Body of pancreas (tissue), 4 donors: ENCODE results near the gene ICE1. TPM values are rescaled to one million over a fixed set of nuclear protein-coding genes. Genes with fewer than 3 reads are reported as not detected.
A peak's percentile ranks its signal among the peaks of the same experiment; 100 is the strongest.
"Not testable (repeated sequence)": the region's sequence is repeated elsewhere in the genome, so short reads cannot be mapped to it uniquely, and the experiment has no call there.

Experiments used
- ATAC-seq: fragments of 150-250 bp; one replicate; pipeline ENCODE4 v1.9.1; 2016
- DNase-seq, 4 donors: peaks; one replicate each; pipeline ENCODE4 v3.0.0-alpha.2; 2019
- H3K27ac ChIP-seq, 4 donors: fragments of 200-600 bp; sonication (generic); 1 replicate in 3 of 4; 2 replicates in 1 of 4; pipeline versions ENCODE4 v1.5.1 to v1.6.1; 2016 to 2019; ENCODE audit warnings: mild to moderate bottlenecking in 1 of 4, mixed read lengths in 1 of 4, moderate library complexity in 1 of 4
- H3K27me3 ChIP-seq, 2 donors: fragments of 200-600 bp; sonication (generic); one replicate each; pipeline ENCODE4 v1.6.0; 2016; ENCODE audit warnings: mild to moderate bottlenecking in 1 of 2
- H3K36me3 ChIP-seq, 2 donors: fragments of 200-600 bp; sonication (generic); replicated peaks in 1 of 2; 2 replicates each; pipeline ENCODE4 v1.5.1; 2016; ENCODE audit warnings: low read depth in 2 of 2; ENCODE audit not compliant: insufficient read depth in 1 of 2
- H3K4me1 ChIP-seq: fragments of 200-600 bp; sonication (generic); one replicate; pipeline ENCODE4 v1.6.0; 2016
- H3K4me3 ChIP-seq, 2 donors: fragments of 200-600 bp; sonication (generic); 1 replicate in 1 of 2; 2 replicates in 1 of 2; pipeline ENCODE4 v1.5.1; 2016 to 2019
- H3K9me3 ChIP-seq, 3 donors: fragments of 200-600 bp; sonication (generic); 1 replicate in 2 of 3; 2 replicates in 1 of 3; pipeline ENCODE4 v1.5.1; 2016
- POLR2A ChIP-seq, 3 donors: fragments of 450-650 bp; IDR thresholded peaks; one replicate each; pipeline ENCODE4 v1.6.1; 2016; ENCODE audit warnings: antibody characterized with exemption in 3 of 3, mild to moderate bottlenecking in 2 of 3
- WGBS, 2 donors: methylation state at CpG; one replicate each; pipeline ENCODE4 v1.1.5; 2017; 5-methylcytosine and 5-hydroxymethylcytosine counted together
- intact Hi-C: fragments of 100-400 bp; cut with DNase I; formaldehyde crosslinking; loops from one replicate; pipeline ENCODE4 v1.15.1; 2023
- total RNA-seq, 2 donors: library from RNA; depleted of rRNA; stranded (reverse); fragments of >200 nt; gene quantifications; one replicate each; pipeline ENCODE4 v1.1.0, GENCODE V29; 2016
- TF ChIP-seq, protein P1 (sequence below), 7 experiments: fragments of 450-650 bp in 4 of 7; fragments of 200-600 bp in 3 of 7; sonication (generic) in 3 of 7; IDR thresholded peaks; one replicate each; pipeline ENCODE4 v1.5.1; 2016 to 2019; ENCODE audit warnings: antibody characterized with exemption in 7 of 7

Gene ICE1
- total RNA-seq, 2 donors from 2014 or later: 13.5 to 15.6 TPM

- ATAC-seq (peak; percentile 63), DNase-seq (peak; percentile 42 to 66 (median 52))
- H3K4me3 ChIP-seq, H3K9me3 ChIP-seq, H3K27me3 ChIP-seq, H3K4me1 ChIP-seq, H3K27ac ChIP-seq, intact Hi-C loops, H3K36me3 ChIP-seq: not testable (repeated sequence)
- TF ChIP-seq, protein P1, sequence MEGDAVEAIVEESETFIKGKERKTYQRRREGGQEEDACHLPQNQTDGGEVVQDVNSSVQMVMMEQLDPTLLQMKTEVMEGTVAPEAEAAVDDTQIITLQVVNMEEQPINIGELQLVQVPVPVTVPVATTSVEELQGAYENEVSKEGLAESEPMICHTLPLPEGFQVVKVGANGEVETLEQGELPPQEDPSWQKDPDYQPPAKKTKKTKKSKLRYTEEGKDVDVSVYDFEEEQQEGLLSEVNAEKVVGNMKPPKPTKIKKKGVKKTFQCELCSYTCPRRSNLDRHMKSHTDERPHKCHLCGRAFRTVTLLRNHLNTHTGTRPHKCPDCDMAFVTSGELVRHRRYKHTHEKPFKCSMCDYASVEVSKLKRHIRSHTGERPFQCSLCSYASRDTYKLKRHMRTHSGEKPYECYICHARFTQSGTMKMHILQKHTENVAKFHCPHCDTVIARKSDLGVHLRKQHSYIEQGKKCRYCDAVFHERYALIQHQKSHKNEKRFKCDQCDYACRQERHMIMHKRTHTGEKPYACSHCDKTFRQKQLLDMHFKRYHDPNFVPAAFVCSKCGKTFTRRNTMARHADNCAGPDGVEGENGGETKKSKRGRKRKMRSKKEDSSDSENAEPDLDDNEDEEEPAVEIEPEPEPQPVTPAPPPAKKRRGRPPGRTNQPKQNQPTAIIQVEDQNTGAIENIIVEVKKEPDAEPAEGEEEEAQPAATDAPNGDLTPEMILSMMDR (IDR thresholded peaks at IDR 0.05): peak; percentile 13 to 55 (median 41)
- 52 to 65% methylated on average over 5 to 6 of the region's 6 CpGs for WGBS, 2 donors
Measured at GRCh38 chr5:5394384-5394986, 28.0 kb upstream of the ICE1 start.

DNA sequence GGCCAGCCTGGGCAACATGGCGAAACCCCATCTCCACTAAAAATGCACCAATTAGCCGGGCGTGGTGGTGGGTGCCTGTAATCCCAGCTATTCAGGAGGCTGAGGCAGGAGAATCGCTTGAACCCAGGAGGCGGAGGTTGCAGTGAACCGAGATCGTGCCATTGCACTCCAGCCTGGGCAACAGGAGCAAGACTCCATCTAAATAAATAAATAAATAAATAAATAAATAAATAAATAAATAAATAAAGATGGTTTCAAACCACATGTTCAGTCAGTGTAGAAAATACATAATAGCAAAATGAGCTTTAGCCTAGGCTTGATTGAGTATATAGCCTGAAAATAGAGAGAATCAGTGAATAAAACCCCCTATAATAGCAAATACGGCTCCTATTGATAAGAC is 27.4 kb upstream of the ICE1 start:
- H3K36me3 ChIP-seq, DNase-seq, H3K9me3 ChIP-seq, ATAC-seq, H3K4me3 ChIP-seq, H3K27me3 ChIP-seq, H3K27ac ChIP-seq, intact Hi-C loops, H3K4me1 ChIP-seq: not testable (repeated sequence)
- 82 to 95% methylated on average over 8 of the region's 8 CpGs for WGBS, 2 donors

- WGBS, 2 donors: 83 to 95% methylated on average over 2 of the region's 2 CpGs
- H3K27me3 ChIP-seq: no peaks in the 10 kb centered on the region
- no peaks in the 10 kb centered on the region for H3K36me3 ChIP-seq
- H3K9me3 ChIP-seq: no peaks in the 10 kb centered on the region
- no peak overlapping the region for H3K27ac ChIP-seq
- no peak for TF ChIP-seq POLR2A (IDR thresholded peaks at IDR 0.05)
- TF ChIP-seq, protein P1 (IDR thresholded peaks at IDR 0.05): no peak
- H3K4me1 ChIP-seq: no peaks in the 10 kb centered on the region
- intact Hi-C loops: no loop called here
- no peak for ATAC-seq
- DNase-seq: no peak
- no peak overlapping the region for H3K4me3 ChIP-seq
Measured at GRCh38 chr5:5398071-5398470, 24.4 kb upstream of the ICE1 start.

DNA sequence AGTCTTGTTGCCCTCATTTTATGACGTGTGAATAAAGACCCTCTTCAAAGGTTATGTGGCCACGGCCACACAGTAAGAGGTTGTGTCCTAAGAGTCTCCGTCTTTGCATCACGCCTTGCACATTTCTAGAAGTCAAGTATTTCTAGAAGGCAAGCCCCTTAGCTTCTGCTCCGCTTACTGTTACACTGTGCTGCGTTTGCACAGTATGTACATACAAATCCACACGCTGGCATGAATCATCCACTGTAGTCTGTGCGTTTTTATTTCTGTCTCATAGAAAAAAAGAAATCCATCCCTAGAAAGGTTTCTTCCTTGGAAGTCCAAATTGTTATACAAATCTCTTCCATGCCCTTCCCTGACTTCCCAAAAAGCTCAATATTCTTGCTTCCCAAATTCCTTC is 21.4 kb upstream of the ICE1 start:
- ATAC-seq (no peak), DNase-seq (no peak)
- H3K27ac ChIP-seq: no peak overlapping the region
- H3K9me3 ChIP-seq: no peaks in the 10 kb centered on the region
- H3K4me3 ChIP-seq: no peak overlapping the region
- intact Hi-C loops: no loop called here
- no peaks in the 10 kb centered on the region for H3K36me3 ChIP-seq
- H3K4me1 ChIP-seq: no peaks in the 10 kb centered on the region
- H3K27me3 ChIP-seq: no peaks in the 10 kb centered on the region
- WGBS, 2 donors: 88 to 91% methylated on average over 8 of the region's 8 CpGs
- no peak for TF ChIP-seq POLR2A (IDR thresholded peaks at IDR 0.05)
- TF ChIP-seq, protein P1 (IDR thresholded peaks at IDR 0.05): no peak

DNA sequence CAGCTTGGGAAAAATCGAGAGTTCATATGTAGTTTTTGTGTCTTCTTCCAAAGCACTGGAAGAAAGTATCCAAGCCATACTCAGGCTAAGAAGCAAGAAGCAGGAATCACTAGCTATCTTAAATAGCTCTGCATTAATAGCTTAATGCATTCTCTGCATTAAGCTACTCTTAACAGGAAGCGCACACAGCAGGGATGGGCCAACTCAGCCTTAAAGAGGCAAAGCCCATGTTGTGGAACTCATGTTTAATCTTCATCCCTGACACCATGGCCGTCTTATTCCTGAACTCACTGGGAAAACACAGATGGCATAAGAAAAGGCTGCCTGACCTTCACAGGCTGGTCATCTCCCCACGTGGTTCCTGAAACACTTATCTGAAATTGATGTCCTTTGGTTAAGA is 18.7 kb upstream of the ICE1 start:
- no peak overlapping the region for H3K27ac ChIP-seq
- TF ChIP-seq, protein P1 (IDR thresholded peaks at IDR 0.05): no peak
- TF ChIP-seq POLR2A (IDR thresholded peaks at IDR 0.05): no peak
- intact Hi-C loops: no loop called here
- no peak overlapping the region for H3K4me3 ChIP-seq
- H3K4me1 ChIP-seq: no peaks in the 10 kb centered on the region
- no peaks in the 10 kb centered on the region for H3K36me3 ChIP-seq
- WGBS, 2 donors: 50 to 69% methylated on average over 4 of the region's 4 CpGs
- no peak for DNase-seq
- no peaks in the 10 kb centered on the region for H3K27me3 ChIP-seq
- no peak for ATAC-seq
- no peaks in the 10 kb centered on the region for H3K9me3 ChIP-seq
